HUES48 (cell line): ENCODE data around the gene TUBGCP3.

Source experiments
- H3K27ac ChIP-seq: one replicate; pipeline ENCODE4 v1.7.0; 2013; ENCODE audit warnings: low read depth, low read length, inconsistent platforms
- H3K27me3 ChIP-seq: 2 replicates; pipeline ENCODE4 v1.6.1; 2013; ENCODE audit warnings: mild to moderate bottlenecking, low read length; ENCODE audit not compliant: control insufficient read depth, insufficient read depth
- H3K36me3 ChIP-seq: 2 replicates; pipeline ENCODE4 v1.6.1; 2013; ENCODE audit warnings: low read length; ENCODE audit not compliant: control insufficient read depth, insufficient read depth
- H3K4me1 ChIP-seq: 2 replicates; pipeline ENCODE4 v1.6.1; 2013; ENCODE audit warnings: mild to moderate bottlenecking, low read length; ENCODE audit not compliant: control insufficient read depth, insufficient read depth
- H3K4me3 ChIP-seq: 2 replicates; pipeline ENCODE4 v1.5.1; 2013; ENCODE audit warnings: mild to moderate bottlenecking, low read depth, low read length
- H3K9ac ChIP-seq: 2 replicates; pipeline ENCODE4 v1.6.1; 2013; ENCODE audit warnings: mild to moderate bottlenecking, low read depth, low read length, moderate library complexity
- H3K9me3 ChIP-seq: 2 replicates; pipeline ENCODE4 v1.6.1; 2013; ENCODE audit warnings: low read length; ENCODE audit not compliant: control insufficient read depth, insufficient read depth

TUBGCP3 gene

DNA sequence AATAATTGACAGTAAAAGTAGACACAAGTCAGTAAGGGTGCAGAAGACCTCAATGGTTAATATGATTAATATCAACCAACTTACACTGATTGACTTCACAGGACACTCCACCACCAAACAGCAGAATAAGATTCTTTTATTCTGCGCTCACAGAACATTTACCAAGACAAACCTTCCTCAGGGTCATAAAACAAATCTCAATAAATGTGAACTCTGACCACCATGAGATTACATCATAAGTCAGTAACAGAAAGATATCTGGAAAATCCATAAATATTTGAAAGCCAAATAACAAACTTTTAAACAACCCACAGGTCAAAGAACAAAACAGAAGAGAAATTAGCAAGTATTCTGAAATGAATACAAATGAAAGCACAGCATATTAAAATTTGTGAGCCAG is 112.1 kb downstream of the TUBGCP3 start:
- Histone ChIP-seq H3K9ac (no peak overlapping the region), H3K36me3 (no peaks in the 10 kb centered on the region), H3K4me3 (no peak overlapping the region), H3K4me1 (no peaks in the 10 kb centered on the region), H3K9me3 (no peaks in the 10 kb centered on the region), H3K27me3 (no peaks in the 10 kb centered on the region), H3K27ac (no peak overlapping the region)

DNA sequence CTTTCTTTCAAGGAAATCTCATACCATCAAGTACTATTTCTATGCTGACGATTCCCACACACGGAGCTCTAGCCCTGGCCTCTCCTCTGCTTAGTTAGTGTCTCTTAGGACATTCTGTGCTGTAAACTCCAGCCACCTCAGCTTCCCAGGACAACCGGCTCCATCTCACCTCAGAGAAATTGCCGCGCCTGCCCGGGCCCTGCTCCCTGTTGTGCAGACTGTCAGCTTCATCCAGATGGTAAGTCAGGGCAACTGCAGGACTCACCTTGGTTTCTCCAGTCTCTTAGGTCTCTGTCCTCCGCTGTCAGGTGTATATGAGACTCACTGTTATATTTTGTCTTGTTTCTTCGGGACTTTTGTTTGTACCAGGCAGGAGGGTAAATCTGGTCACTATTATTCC is 113.1 kb downstream of the TUBGCP3 start:
- no peaks in the 10 kb centered on the region for H3K4me1 ChIP-seq
- no peaks in the 10 kb centered on the region for H3K9me3 ChIP-seq
- no peak overlapping the region for H3K9ac ChIP-seq
- no peak overlapping the region for H3K27ac ChIP-seq
- no peak overlapping the region for H3K4me3 ChIP-seq
- no peaks in the 10 kb centered on the region for H3K36me3 ChIP-seq
- H3K27me3 ChIP-seq, result no peaks in the 10 kb centered on the region

DNA sequence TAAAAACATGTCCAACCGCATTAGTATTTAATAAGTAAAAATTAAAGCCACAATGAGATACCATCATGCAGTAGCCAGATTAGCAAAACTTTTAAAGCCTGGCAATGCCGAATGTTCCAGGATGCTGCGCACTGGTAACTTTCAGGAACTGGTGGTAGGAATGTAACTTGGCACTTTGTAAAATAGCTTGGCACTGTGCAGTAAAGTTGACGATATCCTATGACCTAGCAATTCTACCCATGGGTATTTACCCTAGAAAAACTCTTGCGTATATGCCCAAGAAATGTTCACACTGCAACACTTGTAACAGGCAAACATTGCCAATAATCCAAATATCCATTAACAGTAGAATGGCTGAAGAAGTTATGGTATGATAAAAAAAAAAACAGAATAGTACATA is 114.1 kb downstream of the TUBGCP3 start:
- no peak overlapping the region for H3K9ac ChIP-seq
- no peak overlapping the region for H3K4me3 ChIP-seq
- H3K36me3 ChIP-seq, result no peaks in the 10 kb centered on the region
- H3K27me3 ChIP-seq, result no peaks in the 10 kb centered on the region
- H3K9me3 ChIP-seq, result no peaks in the 10 kb centered on the region
- no peaks in the 10 kb centered on the region for H3K4me1 ChIP-seq
- no peak overlapping the region for H3K27ac ChIP-seq

DNA sequence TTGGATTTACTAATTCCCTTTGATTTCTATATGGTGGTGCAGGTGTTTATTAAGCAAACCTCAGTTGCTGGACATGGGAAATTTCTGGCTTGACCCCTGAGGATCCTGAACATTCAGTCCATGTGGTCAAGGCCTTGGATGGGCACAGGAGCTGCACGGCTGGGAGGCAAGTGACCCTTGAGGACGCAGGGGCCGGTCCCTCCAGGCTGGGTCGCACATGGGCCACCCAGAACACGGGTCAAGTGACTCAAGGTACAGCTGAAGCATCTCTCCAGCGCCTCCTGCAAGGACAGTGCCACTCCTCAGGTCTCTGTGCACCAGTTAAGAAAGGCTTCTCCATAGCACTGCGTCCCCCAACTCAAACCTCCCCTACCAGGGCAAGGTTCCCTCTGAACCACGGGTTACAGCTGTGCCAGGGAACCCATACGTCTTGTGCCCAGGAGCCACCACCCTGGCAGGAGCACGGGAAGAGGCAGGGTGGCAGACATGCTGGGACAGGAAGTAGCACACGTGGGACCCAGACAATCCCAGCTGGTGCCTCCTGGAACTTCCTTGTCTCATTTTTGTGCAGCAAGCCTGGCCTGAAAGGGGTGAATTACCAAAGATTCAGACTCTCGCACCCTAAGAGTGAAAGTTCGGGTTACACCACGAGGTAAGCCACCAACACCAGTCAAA is 118.7 kb downstream of the TUBGCP3 start:
- Histone ChIP-seq H3K9ac (no peak overlapping the region), H3K36me3 (no peaks in the 10 kb centered on the region), H3K4me1 (no peaks in the 10 kb centered on the region; the same call in 1 of the 2 replicates), H3K27ac (no peak overlapping the region), H3K27me3 (no peaks in the 10 kb centered on the region), H3K4me3 (no peak overlapping the region), H3K9me3 (no peaks in the 10 kb centered on the region)

DNA sequence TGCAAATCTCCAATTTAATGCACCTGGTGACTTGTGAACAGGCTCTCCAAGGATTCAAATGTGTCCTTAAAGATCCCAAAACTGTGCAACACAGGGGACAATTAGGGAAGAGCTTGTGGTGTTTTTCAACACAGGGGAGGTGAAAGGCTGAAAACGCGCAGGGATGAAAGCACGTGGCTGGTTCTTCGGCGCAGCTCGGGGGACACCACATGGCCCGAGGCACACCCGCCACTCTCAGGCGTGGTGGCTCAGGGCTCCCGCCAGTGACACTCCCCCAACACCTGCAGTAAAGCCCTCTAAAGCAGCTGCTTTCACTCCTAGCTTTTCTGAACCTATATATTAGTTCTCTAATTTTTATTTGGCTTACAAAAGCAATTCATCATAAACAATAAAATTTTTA is 119.9 kb downstream of the TUBGCP3 start:
- Histone ChIP-seq H3K9ac (no peak overlapping the region), H3K36me3 (no peaks in the 10 kb centered on the region), H3K27ac (no peak overlapping the region), H3K4me3 (no peak overlapping the region), H3K27me3 (no peaks in the 10 kb centered on the region), H3K4me1 (no peaks in the 10 kb centered on the region; the same call in 1 of the 2 replicates), H3K9me3 (no peaks in the 10 kb centered on the region)

DNA sequence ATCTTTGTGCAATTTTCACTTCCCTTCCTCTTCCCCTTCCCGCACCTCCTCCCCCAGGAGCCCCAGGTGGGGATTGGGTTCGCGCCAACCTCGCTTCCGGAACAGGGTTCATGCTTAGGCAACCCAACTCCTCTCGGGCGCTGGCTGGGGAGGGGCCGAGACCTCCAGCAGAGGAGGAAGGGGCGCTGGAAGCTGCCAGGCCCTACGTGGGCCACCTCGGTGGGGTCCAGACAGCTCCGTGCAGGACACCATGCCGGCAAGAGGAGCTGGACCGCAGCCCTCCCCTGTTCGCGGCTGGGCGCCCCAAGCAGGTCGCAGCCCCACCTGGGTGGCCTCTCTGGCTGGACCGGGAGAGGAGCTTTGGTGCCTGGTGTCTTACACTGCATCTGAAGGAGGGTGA is 120.7 kb downstream of the TUBGCP3 start:
- Histone ChIP-seq H3K4me3 (no peak overlapping the region), H3K36me3 (no peaks in the 10 kb centered on the region), H3K27me3 (no peaks in the 10 kb centered on the region), H3K9ac (no peak overlapping the region), H3K4me1 (no peaks in the 10 kb centered on the region; the same call in 1 of the 2 replicates), H3K9me3 (no peaks in the 10 kb centered on the region), H3K27ac (no peak overlapping the region)

DNA sequence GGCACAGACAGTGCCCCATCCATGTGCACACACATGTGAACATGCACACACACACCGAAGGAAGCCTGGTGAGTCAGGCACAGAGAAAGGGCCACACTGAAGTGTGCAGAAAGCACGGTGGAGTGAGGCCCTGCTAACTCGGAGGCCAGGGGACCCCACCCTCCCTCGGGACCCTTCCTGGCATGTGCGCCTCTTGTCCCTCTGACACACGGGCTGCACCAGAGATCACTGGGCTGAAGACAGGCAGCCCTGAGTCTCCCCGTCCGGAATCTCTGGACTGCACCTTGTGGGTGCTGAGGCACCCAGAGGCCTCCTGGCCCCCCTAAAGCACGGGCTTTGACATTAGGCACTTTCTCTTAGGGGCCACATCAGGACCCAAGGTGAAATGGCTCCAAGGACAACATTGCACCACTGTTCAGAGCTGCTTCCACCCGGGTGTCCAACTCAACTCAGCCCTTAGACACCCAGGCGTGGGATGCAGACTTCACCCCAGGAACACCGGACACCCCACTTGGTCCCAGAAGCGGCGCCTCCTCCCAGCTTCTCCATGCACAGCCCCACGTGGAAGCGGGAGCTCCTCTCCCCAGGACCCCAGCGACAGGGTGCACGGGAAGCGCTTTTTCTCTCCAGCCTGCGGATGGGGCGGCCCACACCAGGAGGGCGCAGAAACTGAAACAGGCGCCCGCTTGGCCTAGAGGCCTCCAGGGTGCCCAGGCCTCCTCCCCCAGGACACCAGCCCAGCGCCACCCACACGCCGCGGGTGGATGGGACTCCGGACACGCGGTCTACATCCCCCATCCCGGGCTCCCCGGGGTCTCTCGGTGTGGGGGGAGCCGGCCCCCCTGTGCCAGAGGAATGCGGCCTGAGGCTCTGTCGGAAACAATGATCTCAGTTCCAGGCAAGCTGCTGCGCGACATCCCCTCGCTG is 121.6 kb downstream of the TUBGCP3 start:
- H3K9ac ChIP-seq, result no peak overlapping the region
- no peaks in the 10 kb centered on the region for H3K27me3 ChIP-seq
- H3K9me3 ChIP-seq, result no peaks in the 10 kb centered on the region
- no peaks in the 10 kb centered on the region; the same call in 1 of the 2 replicates for H3K4me1 ChIP-seq
- no peaks in the 10 kb centered on the region for H3K36me3 ChIP-seq
- no peak overlapping the region for H3K27ac ChIP-seq
- no peak overlapping the region for H3K4me3 ChIP-seq

DNA sequence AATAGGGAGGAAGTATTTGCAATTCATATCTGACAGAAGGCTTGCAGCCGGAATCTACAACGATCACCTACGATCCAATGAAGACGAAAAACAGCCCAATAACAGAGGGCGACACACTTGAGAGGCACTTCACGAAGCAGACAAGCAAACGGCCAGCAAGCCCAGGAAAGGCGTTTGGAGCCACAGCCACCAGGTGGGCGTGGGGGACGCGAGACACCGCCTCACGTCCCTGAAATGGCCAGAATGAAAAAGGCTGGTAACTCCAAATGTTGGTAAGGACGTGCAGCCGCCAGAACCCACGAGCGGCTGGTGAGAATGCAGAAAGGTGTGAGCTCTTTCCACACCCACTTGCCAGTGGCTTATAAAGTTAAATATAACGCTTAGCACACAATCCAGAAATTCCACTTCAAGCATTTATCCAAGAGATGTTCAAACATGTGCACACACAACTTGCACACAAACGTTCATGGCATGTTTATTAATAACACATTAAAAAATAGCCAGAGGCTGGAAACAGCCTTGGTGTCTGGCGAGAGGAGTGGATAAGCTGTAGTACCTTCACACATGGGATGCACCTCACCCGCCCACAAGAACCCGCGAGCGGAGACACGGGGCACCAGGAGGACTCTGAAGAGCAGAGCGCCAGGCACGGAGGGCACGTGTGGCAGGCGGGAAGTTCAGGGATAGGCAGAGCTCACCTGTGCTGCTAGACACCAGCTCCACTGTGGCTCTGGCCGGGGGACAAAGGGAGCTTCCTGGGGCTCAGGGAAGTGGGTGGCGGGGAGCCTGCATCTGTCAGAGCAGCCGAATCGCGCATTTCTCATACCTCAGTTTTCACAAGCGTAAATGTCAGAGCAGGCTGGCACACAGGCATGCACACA is 122.5 kb downstream of the TUBGCP3 start:
- no peaks in the 10 kb centered on the region for H3K9me3 ChIP-seq
- H3K9ac ChIP-seq, result no peak overlapping the region
- H3K36me3 ChIP-seq, result no peaks in the 10 kb centered on the region
- no peak overlapping the region for H3K27ac ChIP-seq
- no peaks in the 10 kb centered on the region for H3K27me3 ChIP-seq
- no peaks in the 10 kb centered on the region; the same call in 1 of the 2 replicates for H3K4me1 ChIP-seq
- H3K4me3 ChIP-seq, result no peak overlapping the region

DNA sequence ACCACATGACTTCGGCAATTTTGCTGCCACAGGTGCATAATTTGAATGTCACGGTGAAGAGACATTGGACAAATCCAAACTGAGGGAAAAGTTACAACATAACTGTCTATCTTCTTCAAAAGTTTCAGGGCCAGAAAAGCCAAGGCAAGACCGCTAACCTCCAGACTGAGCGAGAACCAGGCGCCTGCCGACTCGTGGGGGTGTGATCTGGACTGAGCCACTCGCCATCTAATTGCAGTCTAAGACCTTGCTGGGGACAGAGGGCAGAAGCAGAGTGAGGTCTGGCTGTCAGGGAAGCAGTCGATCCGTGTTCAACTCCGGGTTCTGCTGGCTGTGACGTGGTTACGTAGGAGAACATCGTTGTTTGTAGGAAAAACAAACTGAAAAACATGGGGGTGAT is 123.2 kb downstream of the TUBGCP3 start:
- Histone ChIP-seq H3K27me3 (no peaks in the 10 kb centered on the region), H3K9me3 (no peaks in the 10 kb centered on the region; the same call in 1 of the 2 replicates), H3K36me3 (no peaks in the 10 kb centered on the region), H3K9ac (no peak overlapping the region), H3K4me3 (no peak overlapping the region), H3K27ac (no peak overlapping the region), H3K4me1 (no peaks in the 10 kb centered on the region; the same call in 1 of the 2 replicates)

DNA sequence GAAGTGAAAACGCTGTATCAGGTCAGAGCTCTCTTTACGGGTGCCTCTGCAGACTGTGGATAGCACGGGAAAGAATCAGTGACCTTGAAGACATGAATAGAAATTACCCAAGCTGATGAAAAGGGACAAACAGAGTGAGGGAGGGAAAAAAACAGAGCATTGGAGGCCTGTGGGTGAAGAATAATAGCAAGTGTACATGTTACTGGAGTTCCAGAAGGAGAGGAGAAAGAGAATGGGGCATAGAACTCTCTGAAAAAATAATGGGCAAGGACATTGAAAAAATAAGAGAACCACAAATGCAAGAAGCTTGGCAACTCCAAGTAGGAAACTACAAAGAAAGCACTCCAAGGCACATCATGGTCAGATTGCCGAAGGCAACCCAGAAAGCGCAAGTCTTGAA is 125.5 kb downstream of the TUBGCP3 start:
- no peak overlapping the region for H3K27ac ChIP-seq
- no peaks in the 10 kb centered on the region; the same call in 1 of the 2 replicates for H3K9me3 ChIP-seq
- H3K4me3 ChIP-seq, result no peak overlapping the region
- no peaks in the 10 kb centered on the region for H3K27me3 ChIP-seq
- no peak overlapping the region for H3K9ac ChIP-seq
- H3K4me1 ChIP-seq, result no peaks in the 10 kb centered on the region; the same call in 1 of the 2 replicates
- H3K36me3 ChIP-seq, result no peaks in the 10 kb centered on the region
